Stimulated activated effector memory CD8-positive, alpha-beta T cell treated with anti-CD3 and anti-CD28 coated beads, Interleukin-12 subunit alpha, Interleukin-12 subunit beta, amount 100 ng/mL, for 72 hours (primary cell): Measurements from ENCODE around the gene TAF1B.
A peak's percentile ranks its signal among the peaks of the same experiment; 100 is the strongest.
"Not testable (repeated sequence)": the region's sequence is repeated elsewhere in the genome, so short reads cannot be mapped to it uniquely, and the experiment has no call there.

Experiments used
- ATAC-seq: fragments of 150-1000 bp; cut with Tn5 transposase; 2 replicates; pipeline ENCODE4 v1.10.0; 2021
- DNase-seq, 2 donors: peaks; one replicate each; pipeline ENCODE4 v3.0.0; 2021 to 2022; ENCODE audit warnings: low spot score in 2 of 2
- H3K27ac Mint-ChIP-seq: one replicate; pipeline ENCODE4 v1.8.0; 2022; ENCODE audit warnings: mild to moderate bottlenecking, mixed read lengths
- H3K36me3 Mint-ChIP-seq: one replicate; pipeline ENCODE4 v1.8.0; 2022; ENCODE audit warnings: mild to moderate bottlenecking, mixed read lengths
- H3K4me1 Mint-ChIP-seq: one replicate; pipeline ENCODE4 v1.8.0; 2022; ENCODE audit warnings: mixed read lengths
- H3K4me3 Mint-ChIP-seq: one replicate; pipeline ENCODE4 v1.8.0; 2022; ENCODE audit warnings: mild to moderate bottlenecking, mixed read lengths
- H3K9me3 Mint-ChIP-seq: one replicate; pipeline ENCODE4 v1.8.0; 2022; ENCODE audit warnings: mixed read lengths

The TAF1B gene

DNA sequence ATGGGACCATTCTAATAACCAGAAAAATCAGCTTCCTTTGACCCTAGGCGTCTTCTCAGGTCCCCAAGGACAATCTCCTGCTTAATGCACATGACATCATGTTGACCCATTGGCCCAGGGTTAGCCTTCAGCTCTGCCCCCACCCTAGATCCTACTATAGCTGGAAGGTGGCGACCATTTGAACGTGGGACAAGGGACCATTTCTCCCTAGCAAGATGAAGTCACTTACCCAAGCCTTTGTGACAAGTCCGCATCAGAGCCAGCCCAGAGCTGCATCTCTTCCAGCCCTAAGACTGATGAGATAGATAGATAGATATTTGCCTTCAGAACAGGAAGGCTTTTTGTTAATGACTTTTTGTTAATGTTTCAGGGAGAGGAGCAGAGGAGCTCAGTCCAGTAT lies 28.2 kb upstream of the TAF1B start:
- H3K4me3 Mint-ChIP-seq, result no peak overlapping the region
- DNase-seq (no peak), ATAC-seq (no peak)
- peak overlapping the region; percentile 41 for H3K27ac Mint-ChIP-seq
- peaks cover 20% of the 10 kb centered on the region for H3K4me1 Mint-ChIP-seq
- H3K9me3 Mint-ChIP-seq, result no peaks in the 10 kb centered on the region
- H3K36me3 Mint-ChIP-seq, result peaks cover 4% of the 10 kb centered on the region

DNA sequence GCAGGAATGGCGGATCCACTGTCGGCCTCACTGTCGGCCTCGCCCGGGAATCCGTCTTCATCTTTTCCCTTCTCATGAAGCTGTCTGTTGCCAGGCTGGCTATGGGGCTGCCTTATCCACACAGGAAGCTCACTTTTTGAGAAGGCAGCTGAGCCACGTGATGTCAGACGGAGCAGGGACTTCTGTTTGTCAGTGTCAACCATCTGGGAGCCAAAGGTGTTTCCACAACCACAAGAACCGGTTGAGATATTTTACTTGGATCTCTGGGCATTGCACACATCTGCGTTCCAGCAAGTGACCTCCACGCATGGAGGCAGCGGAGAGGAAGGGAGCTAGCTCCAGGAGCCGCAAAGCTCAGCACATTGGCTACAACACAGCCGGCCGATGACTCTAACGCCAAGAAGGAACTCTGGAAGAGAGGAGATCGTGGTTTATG lies 27.4 kb upstream of the TAF1B start:
- Mint-ChIP-seq H3K36me3 (peaks cover 4% of the 10 kb centered on the region), H3K27ac (peak overlapping the region; percentile 41), H3K4me1 (peaks cover 20% of the 10 kb centered on the region), H3K4me3 (no peak overlapping the region), H3K9me3 (no peaks in the 10 kb centered on the region)
- DNase-seq, result no peak
- ATAC-seq, result no peak

DNA sequence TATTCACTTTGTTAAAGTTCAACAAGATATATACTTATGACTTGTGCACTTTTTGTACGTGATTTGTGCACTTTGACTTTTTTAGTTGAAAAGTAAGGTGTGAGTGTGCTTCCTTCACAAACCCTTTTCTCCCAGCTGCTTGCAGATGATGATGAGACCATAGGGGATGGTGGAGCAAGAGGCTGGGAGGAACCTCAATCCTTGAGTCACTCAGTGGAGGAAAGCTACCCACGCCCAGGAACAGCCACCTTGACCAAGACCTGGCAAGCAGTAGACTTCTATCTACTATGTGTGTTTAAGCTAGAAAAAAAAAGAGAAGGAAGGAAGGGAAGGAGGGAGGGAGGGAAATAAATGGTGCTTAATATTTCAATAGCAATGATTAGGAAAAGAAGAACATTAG lies 25.2 kb upstream of the TAF1B start:
- H3K4me3 Mint-ChIP-seq, result no peak overlapping the region
- H3K36me3 Mint-ChIP-seq, result peaks cover 4% of the 10 kb centered on the region
- ATAC-seq (no peak), DNase-seq (no peak)
- H3K4me1 Mint-ChIP-seq, result peaks cover 15% of the 10 kb centered on the region
- H3K9me3 Mint-ChIP-seq, result no peaks in the 10 kb centered on the region
- H3K27ac Mint-ChIP-seq, result peak overlapping the region; percentile 21

DNA sequence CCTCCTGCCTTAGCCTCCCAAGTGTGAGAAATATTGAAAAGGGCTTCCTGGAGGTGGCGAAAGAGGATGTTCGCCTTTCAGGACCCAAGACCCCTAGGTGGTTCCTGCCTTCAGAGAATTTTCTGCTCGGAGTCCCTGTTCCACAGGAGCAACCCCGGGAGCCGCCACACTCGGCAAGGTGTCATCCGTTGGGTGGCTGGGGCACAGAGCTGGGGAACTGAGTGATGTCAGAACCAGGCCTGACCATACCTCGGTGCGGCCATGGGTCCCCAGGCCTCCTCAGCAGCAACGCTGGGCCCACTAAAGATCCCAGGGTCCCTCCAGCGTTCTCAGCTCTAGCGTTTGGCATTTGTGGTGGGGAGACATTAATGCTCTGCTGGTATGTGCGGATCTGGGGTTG lies 23.7 kb upstream of the TAF1B start:
- no peaks in the 10 kb centered on the region for H3K9me3 Mint-ChIP-seq
- no peak for ATAC-seq
- peaks cover 6% of the 10 kb centered on the region for H3K4me1 Mint-ChIP-seq
- no peak for DNase-seq
- H3K4me3 Mint-ChIP-seq, result no peak overlapping the region
- H3K36me3 Mint-ChIP-seq, result peaks cover 4% of the 10 kb centered on the region
- H3K27ac Mint-ChIP-seq, result no peak overlapping the region

DNA sequence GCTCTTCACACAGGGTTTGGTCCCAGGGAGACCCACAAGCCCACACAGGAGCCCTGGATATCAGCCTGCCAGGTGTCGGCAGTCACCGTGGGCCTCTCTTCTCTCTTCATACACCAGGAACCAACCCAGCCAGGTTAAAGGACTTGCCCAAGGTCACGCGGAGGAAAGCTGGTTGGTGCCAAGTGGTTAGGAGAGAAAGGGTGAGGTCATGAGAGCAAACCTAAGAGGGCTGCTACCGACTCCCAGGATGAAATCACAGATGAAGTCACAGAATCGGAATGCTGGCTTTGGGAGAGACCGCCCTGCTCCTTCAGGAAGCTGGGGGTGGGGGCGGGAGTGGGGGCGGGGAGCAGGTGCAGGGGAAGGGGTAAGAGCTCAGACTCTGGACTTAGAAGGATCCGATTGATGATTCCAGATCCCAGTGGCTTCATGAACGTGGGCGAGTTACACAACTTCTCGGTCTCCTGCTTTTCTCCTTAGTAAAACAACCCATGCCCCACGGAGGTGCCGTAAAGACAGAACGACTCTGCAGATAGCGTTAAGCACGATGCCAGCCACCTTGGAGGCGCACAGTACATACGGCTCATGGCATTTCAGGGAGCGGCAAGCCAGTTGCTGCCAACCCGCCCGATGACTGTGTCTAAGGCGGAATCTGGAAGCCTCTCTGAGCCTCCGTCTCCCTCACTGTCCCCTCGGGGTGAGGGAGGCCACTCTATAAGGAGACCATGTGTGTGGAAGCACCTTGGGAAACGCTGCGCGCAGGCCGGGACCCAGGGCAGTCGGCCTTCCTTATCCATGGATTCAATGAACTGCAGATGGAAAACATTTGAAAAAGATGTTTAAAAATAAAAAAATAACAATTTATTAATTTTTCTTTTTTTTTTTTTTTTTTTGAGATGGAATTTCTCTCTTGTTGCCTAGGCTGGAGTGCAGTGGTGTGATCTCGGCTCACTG lies 23.0 kb upstream of the TAF1B start:
- no peak overlapping the region for H3K4me3 Mint-ChIP-seq
- no peak overlapping the region for H3K27ac Mint-ChIP-seq
- no peaks in the 10 kb centered on the region for H3K9me3 Mint-ChIP-seq
- DNase-seq (no peak), ATAC-seq (no peak)
- H3K4me1 Mint-ChIP-seq, result peaks cover 6% of the 10 kb centered on the region
- peaks cover 4% of the 10 kb centered on the region for H3K36me3 Mint-ChIP-seq

DNA sequence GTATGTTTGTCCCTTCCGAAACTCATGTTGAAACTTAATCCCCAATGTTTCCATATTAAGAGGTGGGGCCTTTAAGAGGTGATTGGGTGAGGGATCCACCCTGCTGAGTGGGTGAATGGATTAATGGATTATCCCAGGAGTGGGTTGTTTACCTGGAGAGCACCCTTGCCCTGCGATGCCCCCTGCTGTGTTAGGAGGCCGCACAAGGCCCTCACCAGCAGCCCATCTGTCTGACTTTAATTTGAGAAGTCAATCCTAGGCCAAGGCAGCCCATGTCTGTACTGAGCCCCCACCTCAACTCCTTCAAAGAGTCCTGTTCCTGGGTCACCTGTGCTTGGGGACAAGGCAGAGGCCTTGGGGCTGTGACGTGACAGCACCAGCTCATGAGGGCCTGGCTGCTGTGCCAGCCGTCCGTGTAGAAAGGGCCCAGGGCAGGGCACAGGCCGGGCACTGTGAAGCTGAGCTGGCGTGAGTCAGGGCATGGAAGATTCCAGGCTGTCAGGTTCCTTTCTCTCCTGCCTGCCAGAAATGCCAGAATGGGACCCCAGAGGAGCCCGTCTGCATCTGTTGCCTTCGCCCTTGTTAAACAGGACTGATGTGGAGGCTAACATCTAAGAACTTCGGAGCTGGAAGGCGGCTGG lies 21.3 kb upstream of the TAF1B start:
- ATAC-seq (no peak), DNase-seq (no peak)
- Mint-ChIP-seq H3K9me3 (no peaks in the 10 kb centered on the region), H3K4me1 (no peaks in the 10 kb centered on the region), H3K4me3 (no peak overlapping the region), H3K36me3 (peaks cover under 1% of the 10 kb centered on the region), H3K27ac (no peak overlapping the region)

DNA sequence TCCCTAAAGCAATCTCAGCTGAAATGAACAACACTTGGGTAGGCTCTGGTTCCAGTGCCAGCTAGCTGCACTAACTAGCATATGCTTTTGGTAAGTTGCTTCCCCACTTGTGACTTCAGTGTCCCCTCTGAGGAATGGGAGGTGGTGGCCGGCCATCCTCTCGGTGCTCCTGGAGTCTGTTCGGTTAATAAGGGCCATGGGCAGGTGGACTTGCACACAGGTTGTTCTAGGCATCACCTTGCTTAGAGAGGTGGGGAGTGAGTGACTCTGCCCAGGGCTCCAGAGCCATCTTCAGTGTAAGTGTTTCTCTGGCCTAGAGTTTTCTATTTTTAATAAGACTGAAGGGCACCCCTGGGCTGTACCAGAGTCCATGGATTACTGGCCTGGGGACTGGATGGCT lies 18.8 kb upstream of the TAF1B start:
- no peak overlapping the region for H3K27ac Mint-ChIP-seq
- DNase-seq (no peak), ATAC-seq (no peak)
- H3K9me3 Mint-ChIP-seq, result no peaks in the 10 kb centered on the region
- H3K36me3 Mint-ChIP-seq, result no peaks in the 10 kb centered on the region
- H3K4me3 Mint-ChIP-seq, result no peak overlapping the region
- H3K4me1 Mint-ChIP-seq, result no peaks in the 10 kb centered on the region

DNA sequence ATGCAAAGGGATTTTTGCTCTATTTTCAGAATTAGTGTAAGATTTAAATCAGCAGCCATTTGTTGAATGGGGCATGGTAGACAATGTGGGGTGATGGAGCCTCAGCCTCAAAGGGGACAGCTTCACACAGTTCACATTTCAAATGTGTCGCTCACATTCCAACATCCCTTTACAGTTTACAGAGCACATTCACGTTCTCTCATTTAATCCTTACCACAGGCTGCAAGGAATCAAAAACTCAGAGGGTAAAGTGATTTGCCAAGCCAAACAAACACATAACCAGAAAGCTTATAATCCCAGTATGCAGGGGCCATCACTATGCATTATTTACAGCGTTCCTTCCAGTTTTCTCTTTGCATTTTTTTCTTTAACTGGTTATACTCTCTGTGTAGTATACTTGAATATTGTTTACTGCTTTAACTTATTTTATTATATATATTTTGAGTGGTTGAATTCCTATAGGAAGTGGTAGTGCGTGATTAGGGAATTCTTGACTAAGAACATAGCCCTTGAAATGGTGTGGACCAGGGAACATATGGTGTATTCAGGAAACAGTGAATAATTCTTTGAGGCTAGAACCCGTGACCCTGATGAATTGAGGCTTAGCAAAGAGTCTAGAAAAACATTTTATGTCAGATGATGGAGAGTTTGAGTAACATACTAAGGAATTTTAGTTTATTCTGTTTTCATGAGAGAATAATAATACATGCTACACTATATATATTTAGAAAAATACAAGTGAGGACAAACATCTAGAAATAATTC lies 18.1 kb upstream of the TAF1B start:
- ATAC-seq (no peak), DNase-seq (no peak)
- H3K36me3 Mint-ChIP-seq, result no peaks in the 10 kb centered on the region
- H3K27ac Mint-ChIP-seq, result no peak overlapping the region
- H3K9me3 Mint-ChIP-seq, result no peaks in the 10 kb centered on the region
- H3K4me1 Mint-ChIP-seq, result no peaks in the 10 kb centered on the region
- no peak overlapping the region for H3K4me3 Mint-ChIP-seq

DNA sequence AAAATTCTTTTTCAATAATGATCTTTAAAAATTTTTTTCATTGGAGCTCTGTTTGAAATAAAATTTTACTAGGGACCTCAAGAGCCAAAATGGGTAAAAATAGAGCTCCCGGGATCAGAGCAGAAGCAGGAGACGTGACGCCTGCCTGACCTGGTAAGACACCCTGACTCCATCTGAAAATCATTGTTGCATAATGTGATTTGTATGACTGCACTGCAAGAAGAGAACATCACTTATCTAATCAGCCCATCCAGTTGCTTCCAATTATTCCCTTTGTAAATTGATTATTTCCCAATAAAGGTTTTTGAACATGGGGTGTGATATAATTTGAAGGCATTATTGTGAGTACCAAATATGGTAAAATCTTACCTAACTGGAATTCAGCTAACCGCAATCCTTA lies 17.1 kb upstream of the TAF1B start:
- Mint-ChIP-seq H3K4me1 (no peaks in the 10 kb centered on the region), H3K4me3 (no peak overlapping the region), H3K9me3 (no peaks in the 10 kb centered on the region), H3K27ac (no peak overlapping the region), H3K36me3 (no peaks in the 10 kb centered on the region)
- DNase-seq, result no peak
- no peak for ATAC-seq

DNA sequence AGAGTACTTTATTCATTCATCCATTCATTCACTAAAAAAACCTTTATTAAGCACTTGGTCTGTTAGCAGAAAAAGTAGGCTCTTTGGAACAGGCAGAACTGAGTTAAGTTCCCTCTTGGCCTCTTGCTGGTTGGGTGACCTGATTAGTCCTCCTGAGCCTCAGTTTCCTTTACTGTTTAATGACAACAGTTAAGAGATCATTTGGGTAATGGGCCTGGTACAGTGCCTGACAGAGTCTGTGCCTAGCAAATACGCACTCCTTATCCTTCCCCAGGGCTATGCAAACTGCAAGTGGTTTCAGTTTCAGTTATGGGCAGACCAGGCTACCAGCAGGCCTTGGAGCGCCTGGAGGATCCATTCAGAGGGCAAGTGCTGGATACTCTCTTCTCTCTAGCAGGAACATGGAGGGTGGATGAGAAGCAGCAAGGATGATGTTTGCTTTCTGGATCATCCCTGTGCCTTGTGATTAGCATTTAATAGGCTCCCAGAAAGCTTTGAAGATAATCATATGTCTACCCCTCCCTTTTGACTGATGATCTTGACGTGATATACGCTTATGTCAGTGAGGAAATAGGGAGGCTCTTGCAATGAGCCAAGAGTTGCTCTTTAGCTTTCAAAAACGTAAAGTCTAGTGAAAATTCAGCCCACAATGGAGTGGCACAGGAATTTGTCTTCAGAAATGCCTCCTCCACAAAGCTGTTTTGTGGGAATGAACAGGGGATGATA lies 12.4 kb upstream of the TAF1B start:
- no peak overlapping the region for H3K4me3 Mint-ChIP-seq
- DNase-seq, result no peak
- ATAC-seq, result peak; percentile 52

DNA sequence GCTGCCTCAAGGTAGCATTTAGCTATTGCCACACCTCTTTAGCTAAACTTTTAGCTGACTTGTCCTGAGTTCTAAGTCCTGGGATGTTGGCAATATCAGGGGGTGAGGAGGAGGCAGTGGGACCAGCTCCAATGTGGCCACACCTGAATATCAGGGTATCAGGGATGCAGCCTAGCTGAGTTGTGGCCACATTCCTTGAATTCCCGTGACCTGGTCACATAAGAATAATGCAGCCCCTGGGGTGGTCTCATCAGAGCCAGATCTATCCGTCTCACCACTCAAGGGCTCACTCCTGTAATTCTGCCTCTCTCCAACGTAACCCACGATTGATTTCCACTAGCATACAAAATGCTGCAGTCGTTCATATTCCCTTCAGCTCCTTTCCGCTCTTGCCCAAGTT lies 11.6 kb upstream of the TAF1B start:
- DNase-seq (no peak), ATAC-seq (no peak)
- no peak overlapping the region for H3K27ac Mint-ChIP-seq
- H3K4me3 Mint-ChIP-seq, result no peak overlapping the region
- no peaks in the 10 kb centered on the region for H3K9me3 Mint-ChIP-seq
- no peaks in the 10 kb centered on the region for H3K4me1 Mint-ChIP-seq
- no peaks in the 10 kb centered on the region for H3K36me3 Mint-ChIP-seq

More for the DNA sequence above, 12.4 kb upstream of the TAF1B start:
- no peaks in the 10 kb centered on the region for H3K4me1 Mint-ChIP-seq
- no peaks in the 10 kb centered on the region for H3K9me3 Mint-ChIP-seq
- no peak overlapping the region for H3K27ac Mint-ChIP-seq
- H3K36me3 Mint-ChIP-seq, result no peaks in the 10 kb centered on the region

DNA sequence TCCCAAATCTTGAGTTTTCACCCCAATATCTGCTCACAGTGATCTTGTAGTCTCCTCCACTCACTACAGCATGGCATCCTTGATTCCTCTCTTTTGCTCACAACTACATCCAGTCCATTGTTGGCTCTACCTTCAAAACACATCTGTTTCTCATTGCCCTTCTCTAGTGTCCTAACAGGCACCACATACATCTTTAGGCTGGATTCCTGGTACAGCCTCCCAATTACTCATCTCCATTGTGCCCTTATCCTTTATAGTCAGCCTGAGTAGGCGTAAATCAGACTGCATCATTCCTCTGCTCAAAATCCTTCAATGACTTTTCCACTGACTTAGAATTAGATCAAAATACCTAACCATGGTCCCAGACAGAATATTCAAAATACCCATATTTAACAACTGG lies 10.7 kb upstream of the TAF1B start:
- Mint-ChIP-seq H3K4me3 (no peak overlapping the region), H3K9me3 (no peaks in the 10 kb centered on the region), H3K27ac (no peak overlapping the region), H3K4me1 (no peaks in the 10 kb centered on the region), H3K36me3 (no peaks in the 10 kb centered on the region)
- ATAC-seq, result no peak
- DNase-seq, result no peak

DNA sequence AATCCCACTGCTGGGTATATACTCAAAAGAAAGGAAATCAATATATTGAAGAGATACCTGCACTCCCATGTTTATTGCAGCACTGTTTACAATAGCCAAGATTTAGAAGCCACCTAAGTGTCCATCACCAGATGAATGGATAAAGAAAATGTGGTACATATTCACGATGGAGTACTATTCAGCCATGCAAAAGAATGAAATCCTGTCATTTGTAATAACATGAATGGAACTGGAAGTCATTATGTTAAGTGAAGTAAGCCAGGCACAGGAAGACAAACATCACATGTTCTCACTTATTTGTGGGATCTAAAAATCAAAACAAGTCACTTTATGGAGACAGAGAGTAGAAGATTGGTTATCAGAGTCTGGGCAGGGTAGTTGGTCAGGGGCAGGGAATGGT lies 8.2 kb upstream of the TAF1B start:
- not testable (repeated sequence) for DNase-seq, H3K4me3 Mint-ChIP-seq, ATAC-seq, H3K27ac Mint-ChIP-seq, H3K4me1 Mint-ChIP-seq, H3K36me3 Mint-ChIP-seq, H3K9me3 Mint-ChIP-seq

DNA sequence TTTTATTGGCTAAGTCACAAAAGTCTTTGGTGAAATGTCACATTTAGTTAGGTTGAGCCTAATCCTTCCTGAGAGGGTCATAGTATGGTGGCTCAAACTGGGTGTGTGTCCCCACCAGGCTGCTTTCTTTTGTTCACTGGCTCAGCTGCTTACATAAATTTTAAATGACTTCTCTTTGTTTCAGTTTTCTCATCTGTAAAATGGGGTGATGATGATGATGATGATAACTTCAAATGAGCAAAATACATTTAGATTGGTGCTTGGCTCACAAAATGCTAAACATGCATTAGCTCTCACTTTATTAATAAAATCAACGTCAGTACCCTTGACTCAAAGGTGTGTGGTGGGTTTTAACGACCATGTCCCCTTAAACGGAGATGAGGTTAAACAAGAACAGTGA lies 7.2 kb upstream of the TAF1B start:
- no peak for DNase-seq
- Mint-ChIP-seq H3K4me1 (no peaks in the 10 kb centered on the region), H3K4me3 (no peak overlapping the region), H3K36me3 (no peaks in the 10 kb centered on the region), H3K27ac (peak overlapping the region; percentile 40), H3K9me3 (no peaks in the 10 kb centered on the region)
- no peak for ATAC-seq

DNA sequence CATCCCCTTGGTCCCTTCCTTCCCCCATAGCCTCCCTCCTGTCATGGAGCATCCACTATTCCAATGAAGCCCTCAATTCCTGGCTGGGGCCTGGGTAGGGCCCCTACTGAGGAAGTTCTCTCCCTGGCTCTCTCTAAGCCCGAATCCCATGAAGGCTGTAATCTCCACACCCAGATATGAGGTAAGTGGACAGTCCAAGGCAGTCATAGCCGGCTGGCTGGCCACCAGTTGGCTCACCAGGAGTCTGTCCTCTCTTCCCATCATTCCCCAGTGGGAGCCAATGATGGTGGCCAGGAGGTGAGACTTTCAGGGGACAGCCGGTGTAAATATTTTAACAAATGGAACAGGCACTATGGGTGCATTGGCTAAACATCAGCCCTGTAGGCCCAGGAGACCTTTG lies 6.8 kb upstream of the TAF1B start:
- Mint-ChIP-seq H3K27ac (peak overlapping the region; percentile 40), H3K4me1 (no peaks in the 10 kb centered on the region), H3K4me3 (no peak overlapping the region), H3K9me3 (no peaks in the 10 kb centered on the region), H3K36me3 (no peaks in the 10 kb centered on the region)
- no peak for ATAC-seq
- DNase-seq, result no peak
